AG20443 (cell line): Measurements from ENCODE around the gene TEAD2.

Experiments used
- DNase-seq: peaks from one replicate; pipeline ENCODE4 v3.0.0; 2012; ENCODE audit warnings: low spot score, mixed read lengths

The TEAD2 gene

DNA sequence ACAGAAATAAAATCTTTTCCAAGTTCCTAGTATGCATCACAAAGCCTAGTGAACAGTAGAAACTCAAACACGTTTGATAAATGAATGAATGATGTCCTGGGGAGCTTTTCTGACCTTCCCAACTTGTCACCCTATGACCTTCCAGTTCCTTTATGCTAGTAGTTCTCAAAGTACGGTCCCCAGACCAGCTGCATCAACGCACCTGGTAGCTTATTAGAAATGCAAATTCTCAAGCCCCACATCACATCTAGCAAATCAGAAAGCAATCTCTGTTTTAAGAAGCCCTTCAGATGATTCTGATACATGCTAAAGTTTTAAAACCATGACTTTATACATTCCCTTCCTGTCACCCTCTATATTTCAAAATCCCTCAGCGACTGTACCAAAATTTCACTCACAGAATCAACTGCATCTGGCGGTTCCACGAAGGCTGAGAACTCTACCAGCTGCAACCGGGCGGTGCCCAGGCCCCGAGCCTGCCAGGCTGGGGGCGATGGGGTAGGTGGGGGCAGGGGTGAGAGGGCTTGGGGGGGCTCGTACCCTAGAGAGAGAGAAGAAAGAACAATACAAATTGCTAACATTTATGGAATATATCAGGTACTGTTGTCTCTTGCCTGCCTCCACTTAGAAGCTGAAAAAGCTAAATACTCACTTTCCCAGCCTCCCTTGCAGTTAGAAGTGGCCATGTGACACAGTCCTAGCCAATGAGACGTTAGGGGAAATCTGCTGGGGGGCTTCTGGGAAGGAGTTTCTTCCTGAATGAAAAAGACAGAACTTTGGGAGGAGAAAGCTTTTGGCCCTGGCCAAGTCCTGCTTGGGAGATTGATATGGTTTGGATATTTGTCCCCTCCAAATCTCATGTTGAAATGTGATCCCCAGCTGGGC, 13.7 kb downstream of the TEAD2 start:
- DNase-seq = no peak

DNA sequence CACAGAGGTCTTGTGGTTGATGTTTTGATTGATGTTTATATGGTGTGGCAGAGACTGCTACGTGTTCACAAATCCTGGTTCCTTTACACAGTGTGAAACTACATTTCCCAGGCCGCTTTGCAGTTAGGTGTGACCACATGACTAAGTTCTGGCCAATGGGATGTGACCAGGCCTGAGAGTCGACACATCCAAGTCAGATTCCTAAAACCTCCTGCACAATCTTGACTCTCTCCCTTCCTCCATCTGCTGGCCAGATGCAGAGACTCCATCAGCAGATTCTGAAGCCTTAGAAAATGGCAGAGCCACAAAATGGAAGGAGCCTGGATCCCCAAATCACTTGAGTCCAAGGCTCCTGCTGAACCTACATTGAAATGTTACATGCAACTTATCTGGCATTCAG, 14.4 kb downstream of the TEAD2 start:
- peak; percentile 85 for DNase-seq

- DNase-seq = no peak
Measured at GRCh38 chr19:49347191-49347590, 15.0 kb downstream of the TEAD2 start.

DNA sequence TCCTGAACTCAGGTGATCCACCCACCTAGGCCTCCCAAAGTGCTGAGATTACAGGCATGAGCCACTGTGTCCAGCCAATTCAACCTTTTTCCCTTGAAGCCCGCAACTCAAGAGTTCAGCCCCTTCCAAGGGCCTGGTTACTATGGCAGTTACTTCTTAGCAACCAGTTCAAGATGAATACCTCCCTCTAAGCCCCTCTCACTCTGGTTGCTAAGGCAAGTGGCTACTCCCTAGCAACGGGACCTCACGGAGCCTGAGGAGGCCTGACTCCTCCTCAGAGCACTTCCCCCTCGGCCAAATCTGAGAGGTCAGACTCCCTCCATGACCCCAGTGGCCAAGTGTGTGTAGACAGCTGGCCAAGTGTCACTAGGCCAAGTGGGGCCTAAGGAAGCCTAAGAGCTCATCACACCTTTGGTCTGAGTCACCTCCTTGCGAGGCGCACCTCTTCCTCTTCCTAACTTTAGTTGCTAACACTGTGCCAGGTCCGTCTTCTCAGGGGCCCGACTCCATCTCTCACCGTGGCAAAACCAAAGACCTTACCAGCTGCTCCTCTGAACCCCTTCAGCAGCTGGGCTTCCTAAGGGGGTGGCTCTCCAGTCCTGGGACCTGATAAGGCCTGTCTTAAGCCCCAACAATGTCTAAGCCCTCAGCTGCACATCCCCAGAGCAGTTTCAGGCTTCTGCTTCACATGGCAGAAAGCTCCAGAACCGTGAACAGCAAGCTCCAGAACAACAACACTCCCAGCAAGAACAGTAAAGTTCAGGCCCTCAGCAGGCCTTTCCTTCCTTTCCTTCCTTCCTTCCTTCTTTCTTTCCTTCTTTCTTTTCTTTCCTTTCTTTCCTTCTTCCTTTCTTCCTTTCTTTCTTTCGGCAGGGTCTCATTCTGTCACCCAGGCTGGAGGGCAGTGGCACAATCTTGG, 17.5 kb downstream of the TEAD2 start:
- peak; percentile 3 for DNase-seq

GRCh38 chr19:49343123-49343522, 19.1 kb downstream of the TEAD2 start:
- peak; percentile 4 for DNase-seq

- DNase-seq = no peak
Measured at GRCh38 chr19:49342291-49342721, 19.9 kb downstream of the TEAD2 start.

GRCh38 chr19:49340865-49341718, 21.1 kb downstream of the TEAD2 start:
- DNase-seq = no peak

DNA sequence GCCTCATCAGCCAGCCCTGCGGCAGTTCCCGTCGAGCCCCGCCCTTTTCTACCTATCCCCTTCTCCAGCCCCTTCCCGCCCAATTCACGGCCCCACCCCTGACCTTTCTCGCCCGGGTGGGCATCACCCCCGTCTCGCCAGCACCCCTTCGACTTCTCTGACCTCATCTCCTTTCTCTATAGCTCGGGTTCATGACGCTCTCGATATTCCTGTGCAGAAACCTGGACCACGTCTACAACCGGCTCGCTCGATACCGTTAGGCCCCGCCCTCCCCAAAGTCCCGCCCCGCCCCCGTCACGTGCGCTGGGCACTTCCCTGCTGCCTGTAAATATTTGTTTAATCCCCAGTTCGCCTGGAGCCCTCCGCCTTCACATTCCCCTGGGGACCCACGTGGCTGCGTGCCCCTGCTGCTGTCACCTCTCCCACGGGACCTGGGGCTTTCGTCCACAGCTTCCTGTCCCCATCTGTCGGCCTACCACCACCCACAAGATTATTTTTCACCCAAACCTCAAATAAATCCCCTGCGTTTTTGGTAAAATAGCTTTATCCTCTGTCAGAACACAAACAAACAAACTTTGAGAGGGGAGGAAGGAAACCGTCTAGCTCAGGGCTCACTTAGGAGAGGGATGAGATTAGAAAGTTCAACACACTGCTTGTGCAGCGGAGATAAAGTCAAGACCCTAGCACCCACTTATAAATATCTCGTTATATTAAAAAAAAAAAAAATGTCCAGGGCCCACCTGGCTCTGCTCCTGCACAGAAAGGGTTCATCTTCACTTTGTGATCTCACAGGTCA, 21.9 kb downstream of the TEAD2 start:
- peak; percentile 61 for DNase-seq

- DNase-seq = peak; percentile 96
Measured at GRCh38 chr19:49339301-49340068, 22.7 kb downstream of the TEAD2 start.

- peak; percentile 71 for DNase-seq
Measured at GRCh38 chr19:49338691-49339300, 23.4 kb downstream of the TEAD2 start.

GRCh38 chr19:49338023-49338677, 24.1 kb downstream of the TEAD2 start:
- DNase-seq = no peak

DNA sequence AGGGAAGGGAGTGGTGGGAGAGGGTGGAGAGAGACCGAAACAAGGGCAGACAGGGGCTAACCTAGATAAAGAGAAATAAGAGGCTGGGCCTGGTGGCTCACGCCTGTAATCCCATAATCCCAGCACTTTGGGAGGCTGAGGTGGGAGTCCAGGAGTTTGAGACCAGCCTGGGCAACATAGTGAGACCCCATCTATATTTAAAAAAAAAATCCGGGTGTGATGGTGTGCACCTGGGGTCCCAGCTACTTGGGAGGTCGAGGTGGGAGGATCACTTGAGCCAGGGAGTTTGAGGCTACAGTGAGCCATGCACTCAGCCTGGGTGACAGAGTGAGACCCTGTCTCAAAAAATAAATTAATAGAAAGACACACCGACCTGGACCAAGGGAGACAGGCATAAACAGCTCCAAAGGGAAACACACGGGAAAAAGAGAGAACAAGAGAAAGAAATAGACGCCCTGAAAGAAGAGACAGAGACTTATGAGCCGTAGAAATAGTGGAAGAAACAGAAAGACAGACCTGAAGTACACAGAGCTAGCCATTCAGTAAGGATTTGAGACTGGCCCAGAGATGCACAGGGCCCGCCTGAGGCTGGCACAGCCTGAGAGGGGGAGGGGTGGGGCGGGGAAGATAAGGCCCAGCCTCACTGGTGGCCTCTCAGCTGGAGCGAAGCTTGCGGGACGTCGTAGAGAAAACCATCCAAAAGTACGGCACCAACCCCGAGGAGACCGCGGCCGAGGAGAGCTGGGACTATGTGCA, 24.8 kb downstream of the TEAD2 start:
- DNase-seq = no peak

DNA sequence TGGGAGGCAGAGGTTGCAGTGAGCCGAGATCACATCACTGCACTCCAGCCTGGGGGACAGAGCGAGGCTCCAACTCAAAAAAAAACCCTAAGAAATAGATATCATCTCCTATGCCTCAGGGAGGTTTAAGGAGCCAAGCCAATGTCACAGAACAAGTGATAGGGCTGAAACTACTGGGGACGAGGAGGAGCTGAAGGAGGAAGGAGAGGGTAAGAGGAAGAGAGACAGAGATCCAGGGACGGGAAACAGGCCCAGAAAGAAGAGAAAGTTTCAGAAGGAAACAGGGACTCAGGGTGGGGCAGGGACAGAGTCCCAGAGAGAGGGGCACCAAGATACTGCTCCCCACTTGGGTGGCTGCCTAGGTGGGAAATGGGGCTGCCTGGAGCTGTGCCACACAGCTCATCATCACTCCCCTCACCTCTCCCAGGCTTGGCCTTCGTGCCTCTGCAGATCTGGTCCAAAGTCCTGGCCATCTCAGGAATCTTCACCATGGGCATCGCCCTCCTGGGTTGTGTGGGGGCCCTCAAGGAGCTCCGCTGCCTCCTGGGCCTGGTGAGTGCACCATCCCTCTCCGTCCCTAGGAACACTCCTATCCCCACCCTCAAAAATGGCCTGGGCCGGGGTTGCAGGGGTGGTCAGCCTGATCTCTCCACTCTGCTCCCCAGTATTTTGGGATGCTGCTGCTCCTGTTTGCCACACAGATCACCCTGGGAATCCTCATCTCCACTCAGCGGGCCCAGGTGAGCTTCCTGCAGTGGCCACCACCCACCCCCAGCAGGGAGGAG, 25.5 kb downstream of the TEAD2 start:
- no peak for DNase-seq

DNA sequence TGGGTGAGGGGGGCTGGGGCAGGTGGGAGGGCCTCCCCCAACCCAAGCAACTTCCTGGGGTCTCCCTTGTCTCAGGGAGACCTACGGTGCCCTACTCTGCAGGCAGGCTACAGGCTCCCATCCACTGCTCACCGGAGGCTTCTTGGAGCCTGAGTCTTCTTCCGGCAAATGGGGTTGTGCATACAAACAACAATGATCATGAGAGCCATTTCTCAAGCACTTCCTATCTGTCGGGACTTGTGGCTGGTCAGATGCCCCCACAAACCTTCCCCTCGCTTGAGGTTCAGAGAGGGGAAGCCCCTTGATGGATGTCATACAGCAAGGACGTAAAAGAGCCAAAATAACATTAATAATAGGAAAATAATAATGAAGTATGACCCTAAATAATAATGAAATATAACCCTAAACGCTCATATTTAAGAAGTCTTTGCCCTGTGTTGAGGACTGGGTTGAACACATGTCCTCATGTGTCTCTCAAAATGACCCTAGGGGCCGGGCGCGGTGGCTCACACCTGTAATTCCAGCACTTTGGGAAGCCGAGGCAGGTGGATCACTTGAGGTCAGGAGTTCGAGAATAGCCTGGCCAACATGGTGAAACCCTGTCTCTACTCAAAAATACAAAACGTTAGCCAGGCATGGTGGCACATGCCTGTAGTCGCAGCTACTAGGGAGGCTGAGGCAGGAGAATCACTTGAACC, 26.3 kb downstream of the TEAD2 start:
- DNase-seq = no peak

- DNase-seq = no peak
Measured at GRCh38 chr19:49335071-49335783, 27.0 kb downstream of the TEAD2 start, which contains the start of gene CD37. Gene CD37, plus strand, starts transcription at chr19:49335406. Its CDS starts 135 bp downstream, at chr19:49335541.

DNA sequence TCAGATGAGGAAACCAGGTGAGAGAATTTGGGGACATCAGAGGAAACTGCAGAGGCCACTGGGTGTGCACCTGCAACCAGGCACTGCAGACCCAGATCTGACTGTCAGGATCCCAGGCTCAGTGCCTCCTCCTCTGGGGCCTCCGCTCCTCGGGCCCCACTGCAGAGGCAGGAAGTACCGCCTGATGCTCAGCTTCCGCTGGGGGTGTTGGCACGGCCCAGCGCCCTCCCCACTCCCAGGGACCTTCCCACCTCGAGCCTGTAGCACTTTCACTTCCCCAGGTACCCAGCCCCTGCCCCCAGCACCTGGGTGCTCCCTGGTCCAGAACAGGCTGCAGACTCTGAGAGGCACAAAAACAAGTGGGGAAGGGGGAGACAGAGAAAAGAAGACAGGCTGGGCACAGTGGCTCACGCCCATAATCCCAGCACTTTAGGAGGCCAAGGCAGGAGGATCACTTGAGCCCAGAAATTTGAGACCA, 28.4 kb downstream of the TEAD2 start:
- DNase-seq = no peak
